Stomach (tissue), 4 donors: Measurements from ENCODE around the gene ATG2B.

Experiments
- CTCF ChIP-seq, 7 experiments: fragments of 450-650 bp in 4 of 7; fragments of 200-600 bp in 3 of 7; sonication (generic) in 3 of 7; IDR thresholded peaks; one replicate each; pipeline ENCODE4 v1.5.1; 2016 to 2019; ENCODE audit warnings: antibody characterized with exemption in 7 of 7, control low read depth in 2 of 7, mild to moderate bottlenecking in 1 of 7
- POLR2A ChIP-seq, 4 donors: fragments of 450-650 bp; IDR thresholded peaks; one replicate each; pipeline ENCODE4 v1.6.1; 2016; ENCODE audit warnings: antibody characterized with exemption in 4 of 4, control low read depth in 2 of 4, mild to moderate bottlenecking in 1 of 4, moderate library complexity in 1 of 4
- POLR2AphosphoS5 ChIP-seq, 3 donors: sonication (generic); formaldehyde crosslinking; IDR thresholded peaks; one replicate each; pipeline ENCODE4 v1.6.1; 2016; ENCODE audit warnings: antibody characterized with exemption in 3 of 3

- TF ChIP-seq CTCF (IDR thresholded peaks at IDR 0.05) (no peak), POLR2A (IDR thresholded peaks at IDR 0.05) (no peak), POLR2AphosphoS5 (IDR thresholded peaks at IDR 0.05) (no peak)
These were observed 58.2 kb downstream of the ATG2B start for GRCh38 chr14:96304956-96305355.
